HepG2 (cell line): Measurements from ENCODE around the gene HPCAL1. TPM values are rescaled to one million over a fixed set of nuclear protein-coding genes. Genes with fewer than 3 reads are reported as not detected.

Source experiments
- GLMP ChIP-seq: sonication (generic); formaldehyde crosslinking; IDR thresholded peaks from 2 replicates; pipeline ENCODE4 v1.9.0; 2021; ENCODE audit warnings: missing genetic modification reagents, mild to moderate bottlenecking, borderline replicate concordance
- HHEX ChIP-seq: IDR thresholded peaks from 2 replicates; pipeline ENCODE4 v1.6.1; 2016; ENCODE audit warnings: control low read depth
- HNRNPH1 ChIP-seq: fragments of 200-400 bp; formaldehyde crosslinking; optimal IDR thresholded peaks from 2 replicates; pipeline ENCODE3; 2017; ENCODE audit warnings: mild to moderate bottlenecking, low read depth, low read length
- JUND ChIP-seq: sonication (generic); formaldehyde crosslinking; IDR thresholded peaks from 2 replicates; pipeline ENCODE4 v1.8.0; 2022; ENCODE audit warnings: mild to moderate bottlenecking, missing genetic modification reagents
- KIAA2018 ChIP-seq: sonication (generic); formaldehyde crosslinking; IDR thresholded peaks from 2 replicates; pipeline ENCODE4 v1.5.0; 2020; ENCODE audit warnings: mild to moderate bottlenecking, missing genetic modification reagents, borderline replicate concordance
- NFKB2 ChIP-seq: sonication (generic); formaldehyde crosslinking; IDR thresholded peaks from 2 replicates; pipeline ENCODE4 v1.4.0; 2020; ENCODE audit warnings: missing genetic modification reagents, borderline replicate concordance
- NONO ChIP-seq, 2 experiments: fragments of 450-650 bp in 1 of 2; sonication (generic) in 1 of 2; formaldehyde crosslinking in 1 of 2; IDR thresholded peaks in 1 of 2; conservative IDR thresholded peaks in 1 of 2; 2 replicates each; pipeline versions ENCODE4 v1.6.1 to v1.8.0; 2017 to 2022; ENCODE audit warnings: mild to moderate bottlenecking in 1 of 2, missing genetic modification reagents in 1 of 2, moderate library complexity in 1 of 2
- NR0B2 ChIP-seq: sonication (generic); formaldehyde crosslinking; IDR thresholded peaks from 2 replicates; pipeline ENCODE4 v1.4.0; 2020; ENCODE audit warnings: mild to moderate bottlenecking, missing genetic modification reagents
- TRAFD1 ChIP-seq: sonication (generic); formaldehyde crosslinking; IDR thresholded peaks from 2 replicates; pipeline ENCODE4 v1.5.1; 2020; ENCODE audit warnings: missing genetic modification reagents, mild to moderate bottlenecking, borderline replicate concordance
- ZFP1 ChIP-seq: IDR thresholded peaks from 2 replicates; pipeline ENCODE4 v1.6.1; 2016
- ZNF513 ChIP-seq: sonication (generic); formaldehyde crosslinking; conservative IDR thresholded peaks from 2 replicates; pipeline ENCODE4 v1.5.0; 2020; ENCODE audit warnings: missing genetic modification reagents
- ZNF605 ChIP-seq: sonication (generic); formaldehyde crosslinking; IDR thresholded peaks from 2 replicates; pipeline ENCODE4 v1.8.0; 2022; ENCODE audit warnings: mild to moderate bottlenecking, missing genetic modification reagents
- ZNF841 ChIP-seq: sonication (generic); formaldehyde crosslinking; IDR thresholded peaks from 2 replicates; pipeline ENCODE4 v1.8.1; 2023; ENCODE audit warnings: missing genetic modification reagents, borderline replicate concordance
- ZNF883 ChIP-seq: sonication (generic); formaldehyde crosslinking; IDR thresholded peaks from 2 replicates; pipeline ENCODE4 v1.5.1; 2020; ENCODE audit warnings: mild to moderate bottlenecking, missing genetic modification reagents; ENCODE audit errors: not compliant biosample characterization
- polyA plus RNA-seq, 8 experiments: library from polyadenylated mRNA; depleted of rRNA in 3 of 8; stranded (reverse) in 7 of 8; unstranded in 1 of 8; fragments of >200 nt; fragmentation: Illumina TruSeq in 4 of 8; extraction: Trizol in 4 of 8; gene quantifications; 2 replicates each; pipeline versions ENCODE4 v1.2.1 to v1.2.3, GENCODE V29; 2011 to 2016; ENCODE audit warnings: low read depth in 4 of 8, missing spikeins in 1 of 8, mixed read lengths in 1 of 8; ENCODE audit not compliant: insufficient read depth in 1 of 8
- total RNA-seq, 5 experiments: library from RNA; depleted of rRNA; stranded (reverse); fragments of >200 nt; fragmentation: Illumina TruSeq; extraction: Trizol; gene quantifications; 2 replicates each; pipeline ENCODE4 v1.2.3, GENCODE V29; 2016; ENCODE audit warnings: low read depth in 1 of 5

HPCAL1 gene
- total and polyA plus RNA-seq, 2 of the 13 experiments (the other 11 are each of a cell fraction or from before 2014, with no cell fraction given): 29.5 to 29.9 TPM

GRCh38 chr2:10449838-10450691 lies 147.4 kb downstream of the HPCAL1 start (continued):
- TF ChIP-seq KIAA2018 (CRISPR knock-in tag) (0 out of 2 replicates have a peak, but pooled peaks have one; percentile 42), GLMP (CRISPR knock-in tag) (no peak), JUND (CRISPR knock-in tag) (no peak), HHEX (CRISPR knock-in tag) (peak; percentile 37; the same call in 1 of the 2 replicates), ZNF841 (no peak), NONO (IDR thresholded peaks at IDR 0.05) (no peak), NONO (CRISPR knock-in tag; conservative IDR thresholded peaks at IDR 0.05) (0 out of 2 replicates have a peak, but pooled peaks have one; percentile 70), ZFP1 (CRISPR knock-in tag) (0 out of 2 replicates have a peak, but pooled peaks have one; percentile 78), ZNF513 (CRISPR knock-in tag) (no peak), NFKB2 (peak; percentile 34; the same call in 1 of the 2 replicates), HNRNPH1 (no peak), NR0B2 (CRISPR knock-in tag) (no peak), TRAFD1 (peak; percentile 93; the same call in 1 of the 2 replicates), ZNF883 (peak; percentile 74), ZNF605 (CRISPR knock-in tag) (peak; percentile 93)
